Peyer's patch (tissue), 4 donors: ENCODE data around the gene LIFR.

Source experiments
- POLR2A ChIP-seq, 2 donors: fragments of 450-650 bp; IDR thresholded peaks; one replicate each; pipeline ENCODE4 v1.5.1; 2017; ENCODE audit warnings: antibody characterized with exemption in 2 of 2, mild to moderate bottlenecking in 2 of 2, moderate library complexity in 2 of 2
- TF ChIP-seq, protein P1 (sequence below), 6 experiments: fragments of 450-650 bp in 4 of 6; fragments of 200-600 bp in 2 of 6; sonication (generic) in 1 of 6; IDR thresholded peaks; one replicate each; pipeline ENCODE4 v1.5.1; 2017 to 2019; ENCODE audit warnings: antibody characterized with exemption in 6 of 6, mild to moderate bottlenecking in 3 of 6, moderate library complexity in 1 of 6

GRCh38 chr5:38534156-38534453, 22.3 kb downstream of the LIFR start:
- TF ChIP-seq POLR2A (IDR thresholded peaks at IDR 0.05): no peak
- TF ChIP-seq, protein P1, sequence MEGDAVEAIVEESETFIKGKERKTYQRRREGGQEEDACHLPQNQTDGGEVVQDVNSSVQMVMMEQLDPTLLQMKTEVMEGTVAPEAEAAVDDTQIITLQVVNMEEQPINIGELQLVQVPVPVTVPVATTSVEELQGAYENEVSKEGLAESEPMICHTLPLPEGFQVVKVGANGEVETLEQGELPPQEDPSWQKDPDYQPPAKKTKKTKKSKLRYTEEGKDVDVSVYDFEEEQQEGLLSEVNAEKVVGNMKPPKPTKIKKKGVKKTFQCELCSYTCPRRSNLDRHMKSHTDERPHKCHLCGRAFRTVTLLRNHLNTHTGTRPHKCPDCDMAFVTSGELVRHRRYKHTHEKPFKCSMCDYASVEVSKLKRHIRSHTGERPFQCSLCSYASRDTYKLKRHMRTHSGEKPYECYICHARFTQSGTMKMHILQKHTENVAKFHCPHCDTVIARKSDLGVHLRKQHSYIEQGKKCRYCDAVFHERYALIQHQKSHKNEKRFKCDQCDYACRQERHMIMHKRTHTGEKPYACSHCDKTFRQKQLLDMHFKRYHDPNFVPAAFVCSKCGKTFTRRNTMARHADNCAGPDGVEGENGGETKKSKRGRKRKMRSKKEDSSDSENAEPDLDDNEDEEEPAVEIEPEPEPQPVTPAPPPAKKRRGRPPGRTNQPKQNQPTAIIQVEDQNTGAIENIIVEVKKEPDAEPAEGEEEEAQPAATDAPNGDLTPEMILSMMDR (IDR thresholded peaks at IDR 0.05): no peak
